ENCODE data around the gene NOPCHAP1.

DNA sequence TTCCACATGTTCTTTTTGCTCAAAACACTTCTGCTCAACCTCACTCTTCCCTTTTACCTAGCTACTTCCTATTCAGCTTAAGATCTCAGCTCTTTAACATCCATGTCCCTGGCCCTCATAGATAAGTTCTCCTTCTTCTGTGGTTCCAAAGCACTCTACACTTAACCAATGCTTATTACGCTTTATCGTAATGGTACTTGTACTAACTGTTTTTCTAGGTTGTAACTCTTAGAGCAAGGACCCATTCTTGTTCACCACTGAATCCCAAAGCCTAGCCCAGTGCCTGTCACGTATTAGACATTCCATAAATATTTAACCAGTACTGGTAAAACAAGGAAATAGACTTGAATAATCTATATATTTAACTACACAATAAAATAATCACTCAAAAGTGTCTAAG is 33.3 kb upstream of the NOPCHAP1 start:
- TF ChIP-seq, protein P1, sequence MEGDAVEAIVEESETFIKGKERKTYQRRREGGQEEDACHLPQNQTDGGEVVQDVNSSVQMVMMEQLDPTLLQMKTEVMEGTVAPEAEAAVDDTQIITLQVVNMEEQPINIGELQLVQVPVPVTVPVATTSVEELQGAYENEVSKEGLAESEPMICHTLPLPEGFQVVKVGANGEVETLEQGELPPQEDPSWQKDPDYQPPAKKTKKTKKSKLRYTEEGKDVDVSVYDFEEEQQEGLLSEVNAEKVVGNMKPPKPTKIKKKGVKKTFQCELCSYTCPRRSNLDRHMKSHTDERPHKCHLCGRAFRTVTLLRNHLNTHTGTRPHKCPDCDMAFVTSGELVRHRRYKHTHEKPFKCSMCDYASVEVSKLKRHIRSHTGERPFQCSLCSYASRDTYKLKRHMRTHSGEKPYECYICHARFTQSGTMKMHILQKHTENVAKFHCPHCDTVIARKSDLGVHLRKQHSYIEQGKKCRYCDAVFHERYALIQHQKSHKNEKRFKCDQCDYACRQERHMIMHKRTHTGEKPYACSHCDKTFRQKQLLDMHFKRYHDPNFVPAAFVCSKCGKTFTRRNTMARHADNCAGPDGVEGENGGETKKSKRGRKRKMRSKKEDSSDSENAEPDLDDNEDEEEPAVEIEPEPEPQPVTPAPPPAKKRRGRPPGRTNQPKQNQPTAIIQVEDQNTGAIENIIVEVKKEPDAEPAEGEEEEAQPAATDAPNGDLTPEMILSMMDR (IDR thresholded peaks at IDR 0.05; ENCODE audit: low read length), result no peak
- TF ChIP-seq EZH2 (IDR thresholded peaks at IDR 0.05; ENCODE audit: borderline replicate concordance, low read length), result no peak
